Epithelial cell of esophagus (primary cell): Measurements from ENCODE around the gene C17orf78.

Experiments
- DNase-seq: peaks from one replicate; pipeline ENCODE4 v3.0.0; 2010; ENCODE audit warnings: low read depth
- H3K4me3 ChIP-seq: 2 replicates; pipeline ENCODE4 v1.5.1; 2011; ENCODE audit warnings: mild to moderate bottlenecking, low read length, control low read depth
- TF ChIP-seq, protein P1 (sequence below): IDR thresholded peaks from 2 replicates; pipeline ENCODE4 v1.5.1; 2011; ENCODE audit warnings: low read depth, mild to moderate bottlenecking, low read length, control low read depth, inconsistent platforms; ENCODE audit not compliant: insufficient read depth; ENCODE audit errors: missing control alignments

The C17orf78 gene

GRCh38 chr17:37368577-37368976, 7.2 kb upstream of the C17orf78 start:
- TF ChIP-seq, protein P1, sequence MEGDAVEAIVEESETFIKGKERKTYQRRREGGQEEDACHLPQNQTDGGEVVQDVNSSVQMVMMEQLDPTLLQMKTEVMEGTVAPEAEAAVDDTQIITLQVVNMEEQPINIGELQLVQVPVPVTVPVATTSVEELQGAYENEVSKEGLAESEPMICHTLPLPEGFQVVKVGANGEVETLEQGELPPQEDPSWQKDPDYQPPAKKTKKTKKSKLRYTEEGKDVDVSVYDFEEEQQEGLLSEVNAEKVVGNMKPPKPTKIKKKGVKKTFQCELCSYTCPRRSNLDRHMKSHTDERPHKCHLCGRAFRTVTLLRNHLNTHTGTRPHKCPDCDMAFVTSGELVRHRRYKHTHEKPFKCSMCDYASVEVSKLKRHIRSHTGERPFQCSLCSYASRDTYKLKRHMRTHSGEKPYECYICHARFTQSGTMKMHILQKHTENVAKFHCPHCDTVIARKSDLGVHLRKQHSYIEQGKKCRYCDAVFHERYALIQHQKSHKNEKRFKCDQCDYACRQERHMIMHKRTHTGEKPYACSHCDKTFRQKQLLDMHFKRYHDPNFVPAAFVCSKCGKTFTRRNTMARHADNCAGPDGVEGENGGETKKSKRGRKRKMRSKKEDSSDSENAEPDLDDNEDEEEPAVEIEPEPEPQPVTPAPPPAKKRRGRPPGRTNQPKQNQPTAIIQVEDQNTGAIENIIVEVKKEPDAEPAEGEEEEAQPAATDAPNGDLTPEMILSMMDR = no peak
- no peak overlapping the region for H3K4me3 ChIP-seq
- peak; percentile 69 for DNase-seq

DNA sequence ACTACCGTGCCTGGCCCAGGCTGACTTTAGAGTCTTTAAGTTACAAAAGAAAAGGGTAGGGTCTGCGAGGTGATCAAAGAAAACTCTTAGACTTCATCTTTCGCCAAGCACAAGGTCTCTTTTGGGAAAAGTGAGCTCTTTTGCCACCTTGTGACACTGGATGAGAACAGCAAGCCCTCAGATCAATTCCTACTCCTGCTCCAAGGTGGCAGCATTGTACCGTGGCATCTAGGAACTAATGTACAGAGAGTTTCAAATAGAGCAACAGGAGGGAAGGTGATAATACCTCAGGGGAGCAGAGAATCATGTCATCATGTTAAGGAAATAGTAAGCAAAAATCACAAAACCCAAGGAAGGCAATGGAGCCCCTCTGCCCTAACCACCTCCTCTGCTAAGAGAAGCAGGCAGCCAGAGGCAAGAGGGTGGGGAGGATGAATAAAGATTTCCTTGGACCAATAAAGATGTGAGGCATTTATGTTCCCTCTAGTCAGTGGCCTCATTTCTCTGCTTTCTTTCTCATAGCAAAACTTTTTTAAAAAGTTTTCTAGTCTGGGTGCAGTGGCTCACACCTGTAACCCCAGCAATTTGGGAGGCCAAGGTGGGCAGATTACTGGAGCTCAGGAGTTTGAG, 2.1 kb upstream of the C17orf78 start:
- peak; percentile 89 for DNase-seq
- no peak overlapping the region for H3K4me3 ChIP-seq
- TF ChIP-seq, protein P1 = peak; percentile 100

- no peak for DNase-seq
- TF ChIP-seq, protein P1 = no peak
- no peak overlapping the region for H3K4me3 ChIP-seq
These were observed 6.3 kb downstream of the C17orf78 start for GRCh38 chr17:37382056-37382455.

DNA sequence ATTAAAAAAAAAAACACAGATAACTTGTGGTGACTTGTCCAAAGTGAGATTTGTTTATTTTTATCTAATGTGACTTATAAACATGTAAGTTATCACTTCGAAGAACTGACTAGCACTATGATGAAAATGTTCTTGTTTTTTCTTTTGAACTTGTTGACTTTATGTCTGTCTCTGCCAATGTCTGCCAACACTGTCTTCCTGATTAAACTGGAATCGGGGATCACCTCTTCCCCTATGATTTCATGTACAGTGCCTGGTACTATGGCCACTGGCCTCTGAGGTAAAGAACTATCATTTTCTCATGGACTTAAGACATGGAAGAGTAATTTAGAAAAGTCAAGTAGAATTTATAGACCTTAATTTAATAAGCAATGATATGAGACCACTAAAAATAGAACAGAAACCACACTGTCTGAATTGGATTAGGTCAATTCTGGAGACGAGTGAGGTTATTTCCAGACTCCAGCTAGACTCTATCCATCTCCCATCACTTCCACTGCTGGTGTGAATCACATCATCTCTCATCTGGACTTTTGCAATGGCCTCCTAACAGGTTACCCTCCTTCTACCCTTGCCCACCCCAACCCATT, 8.9 kb downstream of the C17orf78 start:
- TF ChIP-seq, protein P1 = no peak
- DNase-seq = no peak
- no peak overlapping the region for H3K4me3 ChIP-seq

GRCh38 chr17:37385474-37385990, 9.7 kb downstream of the C17orf78 start:
- DNase-seq = no peak
- no peak overlapping the region for H3K4me3 ChIP-seq
- TF ChIP-seq, protein P1 = no peak

- no peak for DNase-seq
- no peak overlapping the region for H3K4me3 ChIP-seq
- TF ChIP-seq, protein P1 = no peak
These were observed 10.7 kb downstream of the C17orf78 start for GRCh38 chr17:37386462-37386861.
